ENCODE data around the gene UNC5B. TPM values are rescaled to one million over a fixed set of nuclear protein-coding genes. Genes with fewer than 3 reads are reported as not detected.

The UNC5B gene
- total RNA-seq, 1 donor from 2014 or later = 13.1 TPM

DNA sequence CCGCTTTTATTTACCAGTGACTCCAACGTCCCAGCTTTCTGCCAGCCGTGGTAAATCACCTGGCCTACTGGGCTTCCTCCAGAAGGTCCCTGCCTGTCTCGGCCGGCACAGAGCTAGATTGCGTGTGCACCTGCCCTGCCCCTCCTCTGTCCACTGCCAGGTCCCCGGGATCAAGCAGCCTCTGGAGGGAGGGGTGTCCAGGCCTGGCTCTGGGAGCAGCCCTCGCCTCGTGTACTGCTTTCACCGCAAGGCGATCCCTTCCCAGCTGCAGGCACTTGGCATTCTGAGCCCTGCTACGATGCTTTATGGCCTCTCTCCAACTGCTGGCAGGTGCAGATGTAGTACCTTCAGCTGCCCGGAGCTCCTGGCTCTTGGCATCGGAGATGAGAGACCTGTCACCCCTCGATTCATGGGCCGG, 114.1 kb downstream of the UNC5B start:
- Mint-ChIP-seq H3K4me1 (ENCODE audit: unreplicated experiment) (no peaks in the 10 kb centered on the region), H3K4me3 (ENCODE audit: unreplicated experiment) (no peak overlapping the region), H3K27me3 (ENCODE audit: unreplicated experiment) (no peaks in the 10 kb centered on the region), H3K36me3 (ENCODE audit: unreplicated experiment) (peaks cover 6% of the 10 kb centered on the region), H3K9me3 (ENCODE audit: unreplicated experiment) (no peaks in the 10 kb centered on the region), H3K27ac (ENCODE audit: unreplicated experiment) (no peak overlapping the region)
- TF ChIP-seq, protein P1, sequence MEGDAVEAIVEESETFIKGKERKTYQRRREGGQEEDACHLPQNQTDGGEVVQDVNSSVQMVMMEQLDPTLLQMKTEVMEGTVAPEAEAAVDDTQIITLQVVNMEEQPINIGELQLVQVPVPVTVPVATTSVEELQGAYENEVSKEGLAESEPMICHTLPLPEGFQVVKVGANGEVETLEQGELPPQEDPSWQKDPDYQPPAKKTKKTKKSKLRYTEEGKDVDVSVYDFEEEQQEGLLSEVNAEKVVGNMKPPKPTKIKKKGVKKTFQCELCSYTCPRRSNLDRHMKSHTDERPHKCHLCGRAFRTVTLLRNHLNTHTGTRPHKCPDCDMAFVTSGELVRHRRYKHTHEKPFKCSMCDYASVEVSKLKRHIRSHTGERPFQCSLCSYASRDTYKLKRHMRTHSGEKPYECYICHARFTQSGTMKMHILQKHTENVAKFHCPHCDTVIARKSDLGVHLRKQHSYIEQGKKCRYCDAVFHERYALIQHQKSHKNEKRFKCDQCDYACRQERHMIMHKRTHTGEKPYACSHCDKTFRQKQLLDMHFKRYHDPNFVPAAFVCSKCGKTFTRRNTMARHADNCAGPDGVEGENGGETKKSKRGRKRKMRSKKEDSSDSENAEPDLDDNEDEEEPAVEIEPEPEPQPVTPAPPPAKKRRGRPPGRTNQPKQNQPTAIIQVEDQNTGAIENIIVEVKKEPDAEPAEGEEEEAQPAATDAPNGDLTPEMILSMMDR (IDR thresholded peaks at IDR 0.05) = no peak
- DNase-seq (ENCODE audit: extremely low spot score, unreplicated experiment) = no peak

DNA sequence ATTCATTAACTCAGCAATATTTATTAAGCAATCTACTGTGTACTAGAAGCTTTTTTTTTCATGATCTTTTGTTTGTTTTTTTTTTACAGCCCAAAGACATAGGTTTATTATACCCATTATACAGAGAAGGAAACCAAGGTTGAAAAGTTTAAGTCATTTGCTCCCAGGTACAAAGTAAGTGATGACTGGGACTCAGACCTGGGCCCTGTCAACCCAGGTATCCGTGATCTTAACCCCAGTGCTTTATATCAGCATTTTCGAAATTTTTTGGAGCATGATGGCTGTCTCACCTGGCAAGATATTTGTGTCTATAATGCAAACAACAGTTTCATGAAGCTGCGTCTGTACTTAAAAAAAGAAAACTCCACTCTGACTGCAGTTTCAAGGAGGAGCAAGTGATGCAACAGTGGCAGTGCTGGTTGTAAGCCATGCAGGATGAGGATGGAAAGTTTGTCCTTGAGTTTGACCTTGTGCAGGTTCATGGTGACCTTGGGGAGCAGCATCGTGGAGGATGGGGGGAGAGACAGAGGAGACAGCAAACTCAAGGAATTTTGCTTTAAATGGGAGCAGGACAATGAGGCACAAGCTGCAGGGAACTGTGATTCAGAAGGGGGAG, 118.5 kb downstream of the UNC5B start:
- Mint-ChIP-seq H3K36me3 (ENCODE audit: unreplicated experiment) (no peaks in the 10 kb centered on the region), H3K27me3 (ENCODE audit: unreplicated experiment) (peaks cover 3% of the 10 kb centered on the region), H3K9me3 (ENCODE audit: unreplicated experiment) (no peaks in the 10 kb centered on the region), H3K27ac (ENCODE audit: unreplicated experiment) (no peak overlapping the region), H3K4me1 (ENCODE audit: unreplicated experiment) (no peaks in the 10 kb centered on the region), H3K4me3 (ENCODE audit: unreplicated experiment) (no peak overlapping the region)
- TF ChIP-seq, protein P1 (IDR thresholded peaks at IDR 0.05) = no peak
- no peak for DNase-seq (ENCODE audit: extremely low spot score, unreplicated experiment)

DNA sequence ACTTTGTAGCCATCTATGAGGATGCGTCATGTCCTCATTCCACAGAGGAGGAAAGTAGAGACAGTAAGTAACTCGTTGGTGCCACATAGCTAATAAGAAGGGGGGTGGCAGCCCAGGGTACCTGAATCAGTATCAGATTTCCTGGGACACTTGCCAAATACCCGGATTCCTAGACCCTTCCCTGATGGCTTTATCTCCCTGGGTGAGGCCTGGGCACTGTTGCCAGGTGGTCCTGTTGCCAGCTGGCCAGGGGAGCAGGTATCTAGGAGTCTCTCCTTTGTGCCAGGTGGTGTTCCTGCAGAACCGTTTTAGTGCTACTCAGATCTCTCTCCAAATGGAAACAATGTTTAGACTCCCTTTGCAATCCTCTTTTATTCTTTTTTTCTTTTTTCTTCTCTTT, 119.4 kb downstream of the UNC5B start:
- no peaks in the 10 kb centered on the region for H3K36me3 Mint-ChIP-seq (ENCODE audit: unreplicated experiment)
- DNase-seq (ENCODE audit: extremely low spot score, unreplicated experiment) = no peak
- no peaks in the 10 kb centered on the region for H3K4me1 Mint-ChIP-seq (ENCODE audit: unreplicated experiment)
- H3K27ac Mint-ChIP-seq (ENCODE audit: unreplicated experiment) = no peak overlapping the region
- H3K9me3 Mint-ChIP-seq (ENCODE audit: unreplicated experiment) = no peaks in the 10 kb centered on the region
- TF ChIP-seq, protein P1 (IDR thresholded peaks at IDR 0.05) = no peak
- H3K4me3 Mint-ChIP-seq (ENCODE audit: unreplicated experiment) = no peak overlapping the region
- peaks cover 6% of the 10 kb centered on the region for H3K27me3 Mint-ChIP-seq (ENCODE audit: unreplicated experiment)

DNA sequence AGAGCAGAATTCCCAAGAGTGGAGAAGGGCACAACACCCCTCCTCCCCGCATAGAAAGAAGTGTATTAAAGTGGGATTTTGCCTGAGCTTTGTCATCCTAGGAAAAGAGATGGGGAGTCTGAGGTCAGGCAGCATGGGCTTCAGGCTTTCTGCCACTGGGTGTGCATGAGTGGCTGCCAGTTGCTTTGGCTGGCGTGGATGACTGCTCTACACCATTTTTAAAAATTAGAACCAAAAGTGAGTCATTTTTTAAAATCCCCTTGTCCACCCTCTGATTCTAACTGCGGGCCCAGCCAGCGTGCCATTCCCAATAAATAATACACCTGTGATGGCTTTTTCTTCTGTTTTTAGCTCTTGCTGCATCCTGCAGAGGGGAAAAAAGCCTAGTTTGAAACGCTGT, 120.1 kb downstream of the UNC5B start:
- no peaks in the 10 kb centered on the region for H3K36me3 Mint-ChIP-seq (ENCODE audit: unreplicated experiment)
- no peak overlapping the region for H3K27ac Mint-ChIP-seq (ENCODE audit: unreplicated experiment)
- TF ChIP-seq, protein P1 (IDR thresholded peaks at IDR 0.05) = no peak
- H3K9me3 Mint-ChIP-seq (ENCODE audit: unreplicated experiment) = no peaks in the 10 kb centered on the region
- no peaks in the 10 kb centered on the region for H3K4me1 Mint-ChIP-seq (ENCODE audit: unreplicated experiment)
- peaks cover 6% of the 10 kb centered on the region for H3K27me3 Mint-ChIP-seq (ENCODE audit: unreplicated experiment)
- no peak overlapping the region for H3K4me3 Mint-ChIP-seq (ENCODE audit: unreplicated experiment)
- DNase-seq (ENCODE audit: extremely low spot score, unreplicated experiment) = no peak

DNA sequence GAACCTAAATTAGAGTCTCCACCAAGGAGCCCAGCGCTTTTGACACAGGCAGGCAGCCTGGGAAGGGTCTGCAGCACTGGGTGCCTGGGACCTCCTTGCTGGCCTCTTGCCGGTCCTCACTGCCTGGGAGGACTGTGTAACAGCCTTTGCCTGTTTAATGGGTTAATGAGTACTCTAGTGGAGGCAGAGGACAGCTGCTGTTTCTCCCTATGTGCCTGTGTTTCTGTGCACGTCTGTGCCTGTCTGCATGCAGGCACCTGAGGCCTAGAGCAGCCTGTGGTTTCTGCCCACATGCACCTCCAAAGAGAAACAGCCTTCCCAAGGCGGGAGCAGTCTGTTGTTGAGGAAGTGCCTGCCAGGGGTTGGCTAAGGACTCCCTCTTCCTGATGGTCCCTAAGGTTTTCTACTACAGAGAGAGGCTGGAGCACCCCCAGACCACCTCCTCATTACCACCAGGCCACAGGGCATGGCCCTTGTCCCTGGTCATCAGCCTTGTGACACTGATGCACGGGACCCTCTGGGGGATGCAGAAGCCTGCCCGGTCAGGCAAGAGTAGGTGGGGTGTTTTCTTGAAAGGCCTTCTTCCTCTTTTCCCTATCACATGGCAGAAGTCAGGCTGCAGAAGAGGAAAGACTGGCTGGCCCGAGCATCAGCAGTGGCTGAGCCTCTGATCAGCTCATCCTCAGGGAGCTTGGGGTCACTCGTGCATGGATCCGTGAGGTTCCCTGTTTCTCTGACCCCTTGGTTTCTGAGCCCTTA, 120.9 kb downstream of the UNC5B start:
- TF ChIP-seq, protein P1 (IDR thresholded peaks at IDR 0.05) = no peak
- peaks cover 6% of the 10 kb centered on the region for H3K27me3 Mint-ChIP-seq (ENCODE audit: unreplicated experiment)
- H3K9me3 Mint-ChIP-seq (ENCODE audit: unreplicated experiment) = no peaks in the 10 kb centered on the region
- H3K4me3 Mint-ChIP-seq (ENCODE audit: unreplicated experiment) = no peak overlapping the region
- no peaks in the 10 kb centered on the region for H3K36me3 Mint-ChIP-seq (ENCODE audit: unreplicated experiment)
- H3K27ac Mint-ChIP-seq (ENCODE audit: unreplicated experiment) = no peak overlapping the region
- no peak for DNase-seq (ENCODE audit: extremely low spot score, unreplicated experiment)
- no peaks in the 10 kb centered on the region for H3K4me1 Mint-ChIP-seq (ENCODE audit: unreplicated experiment)
